ENCODE results near the gene DLG5.

GRCh38 chr10:77865580-77866324 lies 60.8 kb downstream of the DLG5 start:
- TF ChIP-seq, protein P1, sequence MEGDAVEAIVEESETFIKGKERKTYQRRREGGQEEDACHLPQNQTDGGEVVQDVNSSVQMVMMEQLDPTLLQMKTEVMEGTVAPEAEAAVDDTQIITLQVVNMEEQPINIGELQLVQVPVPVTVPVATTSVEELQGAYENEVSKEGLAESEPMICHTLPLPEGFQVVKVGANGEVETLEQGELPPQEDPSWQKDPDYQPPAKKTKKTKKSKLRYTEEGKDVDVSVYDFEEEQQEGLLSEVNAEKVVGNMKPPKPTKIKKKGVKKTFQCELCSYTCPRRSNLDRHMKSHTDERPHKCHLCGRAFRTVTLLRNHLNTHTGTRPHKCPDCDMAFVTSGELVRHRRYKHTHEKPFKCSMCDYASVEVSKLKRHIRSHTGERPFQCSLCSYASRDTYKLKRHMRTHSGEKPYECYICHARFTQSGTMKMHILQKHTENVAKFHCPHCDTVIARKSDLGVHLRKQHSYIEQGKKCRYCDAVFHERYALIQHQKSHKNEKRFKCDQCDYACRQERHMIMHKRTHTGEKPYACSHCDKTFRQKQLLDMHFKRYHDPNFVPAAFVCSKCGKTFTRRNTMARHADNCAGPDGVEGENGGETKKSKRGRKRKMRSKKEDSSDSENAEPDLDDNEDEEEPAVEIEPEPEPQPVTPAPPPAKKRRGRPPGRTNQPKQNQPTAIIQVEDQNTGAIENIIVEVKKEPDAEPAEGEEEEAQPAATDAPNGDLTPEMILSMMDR (IDR thresholded peaks at IDR 0.05) = no peak
- TF ChIP-seq POLR2A (IDR thresholded peaks at IDR 0.05) = no peak

All from heart left ventricle (tissue), 13 donors.